Activated CD4-positive, alpha-beta T cell treated with anti-CD3 and anti-CD28 coated beads for 1 hour (primary cell): ENCODE results near the gene CDKN3.

Source experiments
- DNase-seq: peaks from one replicate; pipeline ENCODE4 v3.0.0-alpha.2; 2020

Gene CDKN3

GRCh38 chr14:54396493-54397335 is at the start of gene CDKN3:
Gene CDKN3 (plus strand): TSS chr14:54397007. CDS start chr14:54397069, 62 bp downstream.
- DNase-seq = peak; percentile 93

GRCh38 chr14:54347044-54347443 is 49.8 kb upstream of the CDKN3 start:
- DNase-seq = no peak

- no peak for DNase-seq
These were observed 48.7 kb upstream of the CDKN3 start for GRCh38 chr14:54348001-54348611.

- no peak for DNase-seq
These were observed 47.7 kb upstream of the CDKN3 start for GRCh38 chr14:54348923-54349620.

- DNase-seq = no peak
These were observed 47.1 kb upstream of the CDKN3 start for GRCh38 chr14:54349713-54350112.

GRCh38 chr14:54350203-54350602 is 46.6 kb upstream of the CDKN3 start:
- no peak for DNase-seq

- DNase-seq = no peak
These were observed 43.5 kb upstream of the CDKN3 start for GRCh38 chr14:54353266-54353665.

- DNase-seq = no peak
These were observed 43.1 kb upstream of the CDKN3 start for GRCh38 chr14:54353694-54354093.

- DNase-seq = no peak
These were observed 42.7 kb upstream of the CDKN3 start for GRCh38 chr14:54354096-54354495.

GRCh38 chr14:54354968-54355641 is 41.7 kb upstream of the CDKN3 start:
- DNase-seq = no peak

GRCh38 chr14:54355698-54356097 is 41.1 kb upstream of the CDKN3 start:
- no peak for DNase-seq

- no peak for DNase-seq
These were observed 40.6 kb upstream of the CDKN3 start for GRCh38 chr14:54356172-54356571.

- DNase-seq = no peak
These were observed 36.1 kb upstream of the CDKN3 start for GRCh38 chr14:54360667-54361066.

- no peak for DNase-seq
These were observed 34.7 kb upstream of the CDKN3 start for GRCh38 chr14:54362089-54362504.

- DNase-seq = no peak
These were observed 33.9 kb upstream of the CDKN3 start for GRCh38 chr14:54362759-54363437.

- DNase-seq = no peak
These were observed 32.0 kb upstream of the CDKN3 start for GRCh38 chr14:54364555-54365415.

GRCh38 chr14:54366736-54367735 is 29.8 kb upstream of the CDKN3 start:
- no peak for DNase-seq

GRCh38 chr14:54368291-54368690 is 28.5 kb upstream of the CDKN3 start:
- no peak for DNase-seq

GRCh38 chr14:54369343-54369742 is 27.5 kb upstream of the CDKN3 start:
- no peak for DNase-seq
